ENCODE results near the gene GLRX3. TPM values are rescaled to one million over a fixed set of nuclear protein-coding genes. Genes with fewer than 3 reads are reported as not detected.

GLRX3 gene
- total and polyA plus RNA-seq, 2 of the 13 experiments (the other 11 are each of a cell fraction or from before 2014, with no cell fraction given) = 91.4 to 135 TPM

- TF ChIP-seq ZNF704 (CRISPR knock-in tag; IDR thresholded peaks at IDR 0.05; ENCODE audit: borderline replicate concordance) (peak; percentile 34; the same call in 1 of the 2 replicates), ZBTB39 (CRISPR knock-in tag; IDR thresholded peaks at IDR 0.05) (no peak), ZNF773 (CRISPR knock-in tag; IDR thresholded peaks at IDR 0.05; ENCODE audit: borderline replicate concordance) (peak; percentile 86; the same call in 1 of the 2 replicates), ZNF703 (CRISPR knock-in tag; IDR thresholded peaks at IDR 0.05; ENCODE audit: borderline replicate concordance) (no peak), SMAD9 (CRISPR knock-in tag; IDR thresholded peaks at IDR 0.05) (no peak), CBFB (CRISPR knock-in tag; IDR thresholded peaks at IDR 0.05) (0 out of 2 replicates have a peak, but pooled peaks have one; percentile 28), ZKSCAN1 (IDR thresholded peaks at IDR 0.05; ENCODE audit: low read length) (no peak), ZSCAN21 (CRISPR knock-in tag; IDR thresholded peaks at IDR 0.05; ENCODE audit: borderline replicate concordance) (peak; percentile 56), AGO1 (IDR thresholded peaks at IDR 0.05; ENCODE audit: low read depth, low read length, poor library complexity, severe bottlenecking) (peak; percentile 73), CENPX (CRISPR knock-in tag; IDR thresholded peaks at IDR 0.05) (no peak), HMGXB3 (CRISPR knock-in tag; IDR thresholded peaks at IDR 0.05; ENCODE audit: borderline replicate concordance) (no peak), NR3C1 (CRISPR knock-in tag; IDR thresholded peaks at IDR 0.05) (no peak), ZNF256 (CRISPR knock-in tag; conservative IDR thresholded peaks at IDR 0.05) (0 out of 2 replicates have a peak, but pooled peaks have one; percentile 39), ZNF18 (CRISPR knock-in tag; IDR thresholded peaks at IDR 0.05; ENCODE audit: insufficient replicate concordance) (no peak), RARG (CRISPR knock-in tag; IDR thresholded peaks at IDR 0.05; ENCODE audit: low read depth) (no peak), KLF12 (CRISPR knock-in tag; IDR thresholded peaks at IDR 0.05; ENCODE audit: borderline replicate concordance) (peak; percentile 81; the same call in 1 of the 2 replicates), DDIT3 (CRISPR knock-in tag; IDR thresholded peaks at IDR 0.05) (no peak), ZNF589 (CRISPR knock-in tag; conservative IDR thresholded peaks at IDR 0.05) (peak; percentile 81; the same call in 1 of the 2 replicates), HDAC1 (CRISPR knock-in tag; IDR thresholded peaks at IDR 0.05) (no peak)
These were observed 54.0 kb downstream of the GLRX3 start (continued) for GRCh38 chr10:130190055-130190736.

Data from HepG2 (cell line).